GM12878 (cell line): ENCODE data around the gene RAP1GAP2. TPM values are rescaled to one million over a fixed set of nuclear protein-coding genes. Genes with fewer than 3 reads are reported as not detected.
A peak's percentile ranks its signal among the peaks of the same experiment; 100 is the strongest.

Source experiments
- ATAC-seq: fragments of 200-7000 bp; cut with Tn5 transposase; 3 replicates; pipeline ENCODE4 v1.9.1; 2020; ENCODE audit warnings: mild to moderate bottlenecking, moderate library complexity
- BruUV-seq: library from RNA; stranded (reverse); fragments of 400-500 nt; replicated peaks from 2 replicates; lab custom pipeline; 2021; lab: Mats Ljungman, UMichigan
- CTCF ChIA-PET: fragments of 300-600 bp; sonication (Branson Sonifier 250); formaldehyde crosslinking; extraction: SDS; loops from one replicate; lab custom pipeline; 2021; ENCODE audit warnings: inconsistent platforms; lab: Yijun Ruan, JAX
- POLR2A ChIA-PET: fragments of 350-600 bp; formaldehyde crosslinking; extraction: SDS; loops from one replicate; lab custom pipeline; 2021; ENCODE audit warnings: inconsistent platforms; lab: Charles Lee
- RAD21 ChIA-PET: fragments of 300-600 bp; sonication (Branson Sonifier 250); formaldehyde crosslinking; loops from one replicate; lab custom pipeline; 2023; ENCODE audit warnings: antibody characterized with exemption; ENCODE audit not compliant: unreplicated experiment; lab: Charles Lee
- SMC1A ChIA-PET: fragments of 300-600 bp; sonication (Branson Sonifier 250); formaldehyde crosslinking; loops from one replicate; lab custom pipeline; 2023; ENCODE audit not compliant: unreplicated experiment, uncharacterized antibody; lab: Charles Lee
- DNase-seq: peaks from one replicate; pipeline ENCODE4 v3.0.0-alpha.2; 2011; ENCODE audit warnings: low read depth, low spot score
- FAIRE-seq: peaks from 3 replicates; lab custom pipeline; 2011; peaks lifted over from hg19 to GRCh38; lab: Jason Lieb, UNC
- H2AFZ ChIP-seq: 2 replicates; pipeline ENCODE4 v1.6.0; 2011; ENCODE audit warnings: low read depth, low read length, control low read depth; ENCODE audit not compliant: control insufficient read depth
- H3K27ac ChIP-seq: 2 replicates; pipeline ENCODE4 v1.5.1; 2011; ENCODE audit warnings: control low read depth; ENCODE audit not compliant: control insufficient read depth, insufficient read depth
- H3K27me3 ChIP-seq, 2 experiments: replicated peaks in 1 of 2; 2 replicates each; pipeline versions ENCODE4 v1.6.0 to v1.6.1; 2011; ENCODE audit warnings: low read length in 1 of 2; ENCODE audit not compliant: control insufficient read depth in 2 of 2, insufficient read depth in 2 of 2
- H3K36me3 ChIP-seq, 2 experiments: 2 replicates each; pipeline ENCODE4 v1.5.1; 2011; ENCODE audit warnings: low read length in 1 of 2; ENCODE audit not compliant: control insufficient read depth in 2 of 2, insufficient read depth in 2 of 2
- H3K4me1 ChIP-seq: 2 replicates; pipeline ENCODE4 v1.6.1; 2011; ENCODE audit warnings: mild to moderate bottlenecking, low read length, moderate library complexity, mixed read lengths; ENCODE audit not compliant: control insufficient read depth, insufficient read depth
- H3K4me2 ChIP-seq: 2 replicates; pipeline ENCODE4 v1.6.0; 2011; ENCODE audit warnings: control low read depth; ENCODE audit not compliant: control insufficient read depth, insufficient read depth
- H3K4me3 ChIP-seq: fragments of 200-600 bp; sonication (generic); 2 replicates; pipeline ENCODE4 v1.5.1; 2016
- H3K79me2 ChIP-seq: 2 replicates; pipeline ENCODE4 v1.6.0; 2011; ENCODE audit warnings: low read length; ENCODE audit not compliant: control insufficient read depth, insufficient read depth
- H3K9ac ChIP-seq: 2 replicates; pipeline ENCODE4 v1.8.0; 2011; ENCODE audit warnings: low read length, control low read depth, mixed read lengths; ENCODE audit not compliant: control insufficient read depth, insufficient read depth
- H3K9me3 ChIP-seq: replicated peaks from 3 replicates; pipeline ENCODE4 v1.5.1; 2011; ENCODE audit warnings: mild to moderate bottlenecking, low read length; ENCODE audit not compliant: control insufficient read depth, insufficient read depth
- H4K20me1 ChIP-seq: 2 replicates; pipeline ENCODE4 v1.6.0; 2011; ENCODE audit not compliant: control insufficient read depth, insufficient read depth
- BCLAF1 ChIP-seq: fragments of 450-650 bp; IDR thresholded peaks from 2 replicates; pipeline ENCODE4 v1.6.1; 2017; ENCODE audit warnings: antibody characterized with exemption, mild to moderate bottlenecking, moderate library complexity
- CTCF ChIP-seq, 3 experiments: IDR thresholded peaks in 2 of 3; conservative IDR thresholded peaks in 1 of 3; 2 replicates each; pipeline ENCODE4 v1.5.1; 2011; ENCODE audit warnings: low read depth in 3 of 3, low read length in 3 of 3, mild to moderate bottlenecking in 3 of 3, control low read depth in 2 of 3, moderate library complexity in 2 of 3, inconsistent platforms in 1 of 3, mixed read lengths in 1 of 3; ENCODE audit not compliant: control insufficient read depth in 2 of 3, insufficient read depth in 1 of 3; ENCODE audit errors: extremely low read depth in 1 of 3
- MAX ChIP-seq: IDR thresholded peaks from 2 replicates; pipeline ENCODE4 v1.6.1; 2012; ENCODE audit warnings: low read depth, low read length, improper control_type of control experiment
- MLLT1 ChIP-seq: fragments of 450-650 bp; IDR thresholded peaks from 2 replicates; pipeline ENCODE4 v1.6.1; 2016; ENCODE audit warnings: mild to moderate bottlenecking
- RAD21 ChIP-seq: IDR thresholded peaks from 2 replicates; pipeline ENCODE4 v1.6.1; 2011; ENCODE audit warnings: mild to moderate bottlenecking, low read depth, low read length, moderate library complexity; ENCODE audit not compliant: insufficient read depth
- ZNF24 ChIP-seq: fragments of 450-650 bp; IDR thresholded peaks from 2 replicates; pipeline ENCODE4 v1.6.1; 2017; ENCODE audit warnings: antibody characterized with exemption, mild to moderate bottlenecking
- ZNF592 ChIP-seq: fragments of 450-650 bp; IDR thresholded peaks from 2 replicates; pipeline ENCODE4 v1.6.1; 2017; ENCODE audit warnings: mild to moderate bottlenecking, moderate library complexity
- WGBS: methylation state at CpG from one replicate; pipeline ENCODE4 v1.1.6; 2016; ENCODE audit warnings: low lambda C conversion rate; ENCODE audit not compliant: insufficient replicate concordance, insufficient coverage; ENCODE audit errors: missing lambda C conversion rate; 5-methylcytosine and 5-hydroxymethylcytosine counted together
- in situ Hi-C: fragments of 300-500 bp; cut with MboI; formaldehyde crosslinking; loops from 9 replicates; pipeline ENCODE4 v1.14.3; 2018; ENCODE audit warnings: mixed read lengths
- intact Hi-C: fragments of 100-400 bp; cut with micrococcal nuclease; formaldehyde crosslinking; loops from one replicate; pipeline ENCODE4 v1.14.2; 2022; ENCODE audit not compliant: unreplicated experiment
- polyA plus RNA-seq, 11 experiments: library from polyadenylated mRNA; depleted of rRNA in 4 of 11; unstranded in 6 of 11; stranded (reverse) in 5 of 11; fragments of >200 nt; fragmentation: Nextera tagmentation in 4 of 11; fragmentation: Illumina TruSeq in 1 of 11; extraction: Ambion mirVana in 4 of 11; extraction: Trizol in 1 of 11; gene quantifications; 1 replicate in 1 of 11; 2 replicates in 10 of 11; pipeline versions ENCODE4 v1.2.1 to v1.2.3, GENCODE V29; 2011 to 2016; ENCODE audit warnings: inconsistent platforms in 2 of 11, missing spikeins in 2 of 11, low read depth in 1 of 11
- total RNA-seq, 4 experiments: library from RNA; depleted of rRNA in 3 of 4; stranded (reverse); fragments of >200 nt in 3 of 4; fragmentation: Illumina TruSeq in 1 of 4; extraction: Trizol in 1 of 4; gene quantifications; 2 replicates each; pipeline versions ENCODE4 v1.2.1 to v1.2.3, GENCODE V29; 2013 to 2021

Gene RAP1GAP2
- total and polyA plus RNA-seq, 10 of the 15 experiments (the other 5 are each of a cell fraction or from before 2014, with no cell fraction given): 0.03 to 0.95 (median 0.49) TPM; not detected in 2

GRCh38 chr17:3043737-3044365, 247.6 kb downstream of the RAP1GAP2 start:
- in situ Hi-C loops: loop anchor here (5.0 kb wide), 1 partner anchor 598 kb away; no protein-coding TSS in a partner anchor
- no peaks in the 10 kb centered on the region for H3K4me1 ChIP-seq
- ATAC-seq (no peak), DNase-seq (no peak), FAIRE-seq (no peak)
- no peak overlapping the region for H2AFZ ChIP-seq
- no peaks in the 10 kb centered on the region for H4K20me1 ChIP-seq
- H3K9me3 ChIP-seq: no peaks in the 10 kb centered on the region; the same call in 2 of the 3 replicates
- intact Hi-C loops: loop anchor here (10.0 kb wide), 2 partner anchors 601 to 691 kb away; no protein-coding TSS in a partner anchor
- H3K4me2 ChIP-seq: no peak overlapping the region
- no peaks in the 10 kb centered on the region for H3K79me2 ChIP-seq
- ChIA-PET CTCF (no interaction called here), RAD21 (no interaction called here), SMC1A (no interaction called here), POLR2A (no interaction called here)
- no peaks in the 10 kb centered on the region for H3K27me3 ChIP-seq
- H3K9ac ChIP-seq: no peak overlapping the region
- H3K36me3 ChIP-seq: no peaks in the 10 kb centered on the region
- 44% methylated on average over 11 of the region's 11 CpGs for WGBS
- no peak overlapping the region for H3K4me3 ChIP-seq
- no peak overlapping the region for H3K27ac ChIP-seq
- BruUV-seq: no TSS peak
- TF ChIP-seq ZNF24: no peak
- no peak for TF ChIP-seq BCLAF1
- TF ChIP-seq MAX: no peak
- TF ChIP-seq MLLT1: no peak
- 0 out of 2 replicates have a peak, but pooled peaks have one; percentile 6 for TF ChIP-seq RAD21
- peak; percentile 27 to 53 (median 52); a peak in 4 of 6 replicates for TF ChIP-seq CTCF (IDR thresholded peaks at IDR 0.05 in 2 of 3, conservative IDR thresholded peaks at IDR 0.05 in 1 of 3; ENCODE audit: control insufficient read depth in 2 of 3, extremely low read depth in 1 of 3, insufficient read depth in 1 of 3, low read depth in 3 of 3, low read length in 3 of 3)
- TF ChIP-seq ZNF592: no peak
